Stimulated activated naive B cell treated with anti-CD40 and anti-IgM and Interleukin-4, amounts not matched to agents 10 μg/mL and 1 μg/mL and 100 μg/mL, for 72 hours (primary cell): ENCODE measurements around the gene PIGV.

Experiments
- ATAC-seq, 2 donors: fragments of 150-1000 bp; cut with Tn5 transposase; replicated peaks; 2 replicates each; pipeline ENCODE4 v1.10.0; 2021; ENCODE audit warnings: moderate library complexity in 1 of 2
- DNase-seq: peaks from one replicate; pipeline ENCODE4 v3.0.0; 2021
- H3K27ac Mint-ChIP-seq: one replicate; pipeline ENCODE4 v1.8.0; 2022; ENCODE audit warnings: mild to moderate bottlenecking, mixed read lengths
- H3K27me3 Mint-ChIP-seq, 2 donors: one replicate each; pipeline ENCODE4 v1.8.0; 2022; ENCODE audit warnings: mixed read lengths in 2 of 2
- H3K36me3 Mint-ChIP-seq, 2 donors: one replicate each; pipeline ENCODE4 v1.8.0; 2022; ENCODE audit warnings: mixed read lengths in 2 of 2, mild to moderate bottlenecking in 1 of 2
- H3K4me1 Mint-ChIP-seq, 2 donors: one replicate each; pipeline ENCODE4 v1.8.0; 2022; ENCODE audit warnings: mixed read lengths in 2 of 2, mild to moderate bottlenecking in 1 of 2
- H3K4me3 Mint-ChIP-seq, 2 donors: one replicate each; pipeline ENCODE4 v1.8.0; 2022; ENCODE audit warnings: mild to moderate bottlenecking in 2 of 2, mixed read lengths in 2 of 2, moderate library complexity in 1 of 2
- H3K9me3 Mint-ChIP-seq, 2 donors: one replicate each; pipeline ENCODE4 v1.8.0; 2022; ENCODE audit warnings: mixed read lengths in 2 of 2, mild to moderate bottlenecking in 1 of 2

PIGV gene

DNA sequence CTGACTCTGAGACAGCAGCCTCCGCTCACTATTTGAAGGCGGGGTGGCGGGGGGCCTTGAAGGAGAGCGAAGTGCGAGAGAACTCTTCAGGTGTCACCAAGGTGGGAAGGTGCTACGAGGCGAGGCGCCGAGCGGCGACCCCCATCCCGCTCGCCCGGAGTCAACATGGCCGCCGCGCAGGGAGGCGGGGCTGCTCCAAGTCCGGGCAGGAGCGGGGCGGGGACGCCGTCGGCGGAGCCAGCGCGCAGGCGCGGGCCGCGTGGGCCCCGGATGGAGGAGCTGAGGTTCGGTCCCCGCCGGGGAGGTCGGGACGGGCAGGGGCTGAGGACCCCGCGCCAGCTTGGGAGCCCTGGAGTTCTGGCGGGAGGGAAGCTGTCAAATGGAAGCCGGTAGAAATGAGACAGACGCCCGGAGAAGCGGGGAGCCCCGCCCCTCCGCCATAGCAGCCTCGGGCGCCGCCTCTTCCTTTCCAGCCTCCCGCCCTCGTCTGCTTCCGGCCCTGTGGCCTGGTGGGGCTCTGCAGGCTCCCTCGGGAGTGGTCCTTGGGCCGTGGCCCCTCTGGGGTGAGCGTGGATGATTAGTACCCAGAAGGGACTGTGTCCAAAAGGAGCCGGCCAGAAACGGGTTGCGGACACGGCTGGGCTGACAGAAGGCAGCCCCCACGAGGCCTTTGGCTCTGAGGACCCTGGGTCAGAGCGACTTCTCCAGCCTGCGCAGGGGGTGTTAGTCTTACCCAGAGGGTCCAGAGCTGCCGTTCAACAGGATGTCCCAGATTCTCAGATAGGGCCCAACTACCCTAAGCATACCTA lies at the start of gene PIGV:
Gene PIGV (plus strand): TSS at position 245 of the 809 bp plus-strand sequence. CDS start 2,866 bp downstream, outside the sequence.
- Mint-ChIP-seq H3K27ac (peak within 1 kb of the TSS; percentile 99), H3K27me3 (no peaks in the 10 kb centered on the region), H3K36me3 (peaks cover 10 to 16% of the 10 kb centered on the region in 2 donors), H3K9me3 (no peaks in the 10 kb centered on the region), H3K4me1 (peaks cover 38 to 75% of the 10 kb centered on the region in 2 donors), H3K4me3 (peak within 1 kb of the TSS; percentile 93 to 96)
- ATAC-seq (peak; percentile 69 to 75), DNase-seq (peak; percentile 84)

DNA sequence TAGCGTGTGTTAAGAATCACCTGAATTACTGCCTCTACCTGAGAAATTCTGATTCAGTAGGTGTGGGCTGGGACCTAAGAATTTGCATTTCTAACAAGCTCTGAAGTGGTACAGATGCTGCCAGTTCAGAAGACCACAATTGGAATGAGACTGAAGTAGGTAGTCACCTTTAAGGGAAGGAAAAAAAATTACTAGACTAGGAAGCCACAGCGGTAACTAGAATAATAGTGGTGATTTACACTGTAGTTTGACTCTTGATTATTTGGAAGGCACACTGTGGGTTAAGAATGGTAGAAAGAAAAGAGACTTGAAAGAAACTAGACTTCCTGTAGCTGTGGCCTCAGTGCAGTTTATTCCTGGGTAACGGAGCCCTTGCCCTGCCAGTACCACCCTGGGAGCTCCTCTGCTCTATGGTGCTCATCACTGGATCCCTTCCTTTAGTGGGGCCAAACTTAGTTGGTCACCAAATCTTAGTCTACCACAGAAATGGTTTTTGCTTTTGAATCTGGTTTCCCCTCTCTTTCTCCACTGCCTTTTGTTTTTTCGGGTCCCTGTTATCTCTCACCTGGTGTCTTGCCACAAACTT lies 48.3 kb upstream of the PIGV start:
- peaks cover 42 to 63% of the 10 kb centered on the region in 2 donors for H3K36me3 Mint-ChIP-seq

DNA sequence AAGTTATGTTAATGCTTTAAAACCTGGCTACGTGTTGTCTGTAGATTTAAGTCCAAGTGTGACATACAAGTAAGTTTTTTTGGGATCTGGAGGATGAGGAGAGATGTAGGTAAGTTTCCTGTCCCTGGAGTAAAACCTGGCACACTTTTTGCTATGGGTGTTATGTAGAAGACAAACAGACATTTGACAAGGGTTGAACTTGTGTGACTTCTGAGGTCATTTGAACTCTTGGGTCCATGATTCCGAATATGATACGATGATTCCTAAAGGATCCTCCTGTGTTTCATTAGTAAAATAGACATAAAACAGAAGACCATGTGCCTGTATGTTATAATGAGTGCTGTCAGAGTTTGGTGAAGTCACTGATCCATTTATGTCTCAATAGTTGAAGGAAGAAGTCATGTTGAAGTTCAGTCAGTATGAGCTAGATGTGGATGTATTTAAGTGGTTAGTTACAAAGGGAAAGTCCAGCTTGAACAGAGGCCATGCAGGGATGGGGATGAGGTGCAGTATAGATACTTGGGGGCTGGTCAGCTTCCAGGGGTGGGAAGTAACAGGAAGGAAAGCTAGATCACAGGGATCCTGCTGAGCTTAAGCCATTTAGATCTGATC lies 47.6 kb upstream of the PIGV start:
- no peak for DNase-seq
- no peaks in the 10 kb centered on the region for H3K27me3 Mint-ChIP-seq
- H3K9me3 Mint-ChIP-seq: peaks cover 0 to 3% of the 10 kb centered on the region in 2 donors
- peak overlapping the region in 1 of 2 donors; percentile 15 for H3K4me3 Mint-ChIP-seq
- ATAC-seq: no peak
- H3K27ac Mint-ChIP-seq: peak overlapping the region; percentile 70
- peaks cover 49 to 66% of the 10 kb centered on the region in 2 donors for H3K4me1 Mint-ChIP-seq
- peaks cover 41 to 59% of the 10 kb centered on the region in 2 donors for H3K36me3 Mint-ChIP-seq

More for the DNA sequence above, 48.3 kb upstream of the PIGV start:
- Mint-ChIP-seq H3K9me3 (peaks cover 0 to 3% of the 10 kb centered on the region in 2 donors), H3K4me1 (peaks cover 47 to 59% of the 10 kb centered on the region in 2 donors), H3K27ac (peak overlapping the region; percentile 70), H3K4me3 (peak overlapping the region; percentile 15 to 17), H3K27me3 (no peaks in the 10 kb centered on the region)
- no peak for ATAC-seq
- no peak for DNase-seq

- no peak for ATAC-seq
- H3K36me3 Mint-ChIP-seq: peaks cover 37 to 54% of the 10 kb centered on the region in 2 donors
- H3K27me3 Mint-ChIP-seq: no peaks in the 10 kb centered on the region
- no peak for DNase-seq
- H3K9me3 Mint-ChIP-seq: peaks cover 0 to 3% of the 10 kb centered on the region in 2 donors
- peak overlapping the region; percentile 11 for H3K27ac Mint-ChIP-seq
- no peak overlapping the region for H3K4me3 Mint-ChIP-seq
- H3K4me1 Mint-ChIP-seq: peaks cover 47 to 66% of the 10 kb centered on the region in 2 donors
These were observed 46.8 kb upstream of the PIGV start for GRCh38 chr1:26740952-26741351.

DNA sequence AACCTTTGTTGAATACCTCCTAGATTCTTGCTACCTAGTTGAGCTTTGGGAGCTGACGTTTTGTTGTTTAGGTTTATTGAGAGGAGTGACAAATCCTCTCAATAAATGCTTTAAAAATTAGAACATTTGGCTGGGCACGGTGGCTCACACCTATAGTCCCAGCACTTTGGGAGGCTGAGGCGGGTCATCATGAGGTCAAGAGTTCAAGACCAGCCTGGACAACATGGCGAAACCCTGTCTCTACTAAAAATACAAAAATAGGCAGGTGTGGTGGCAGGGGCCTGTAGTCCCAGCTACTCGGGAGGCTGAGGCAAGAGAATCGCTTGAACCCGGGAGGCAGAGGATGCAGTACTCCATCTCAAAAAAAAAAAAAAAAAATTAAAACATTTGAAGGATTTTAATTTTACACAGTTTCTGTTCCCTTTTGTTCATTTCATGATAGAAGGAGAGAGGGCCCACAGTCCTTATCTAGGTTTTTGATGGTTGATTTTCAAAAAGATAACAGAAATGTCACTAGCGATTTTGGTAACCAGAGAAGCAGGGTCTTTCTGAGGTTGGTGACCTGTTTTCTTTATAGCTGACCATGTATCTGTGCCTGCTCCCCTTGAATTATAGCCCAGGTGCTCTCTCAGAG lies 44.2 kb upstream of the PIGV start:
- Mint-ChIP-seq H3K36me3 (peaks cover 38 to 69% of the 10 kb centered on the region in 2 donors), H3K4me1 (peaks cover 58 to 82% of the 10 kb centered on the region in 2 donors), H3K27me3 (no peaks in the 10 kb centered on the region), H3K4me3 (peak overlapping the region; percentile 71 to 78), H3K9me3 (peaks cover 0 to 3% of the 10 kb centered on the region in 2 donors), H3K27ac (peak overlapping the region; percentile 94)
- ATAC-seq (peak; percentile 22 to 31), DNase-seq (no peak)

- Mint-ChIP-seq H3K27me3 (no peaks in the 10 kb centered on the region), H3K9me3 (peaks cover 0 to 3% of the 10 kb centered on the region in 2 donors), H3K4me3 (peak overlapping the region; percentile 56 to 78), H3K27ac (peak overlapping the region; percentile 94), H3K4me1 (peaks cover 56 to 80% of the 10 kb centered on the region in 2 donors), H3K36me3 (peaks cover 37 to 68% of the 10 kb centered on the region in 2 donors)
- ATAC-seq: peak; percentile 99
- peak; percentile 88 for DNase-seq
These were observed 43.4 kb upstream of the PIGV start for GRCh38 chr1:26744075-26744959.

DNA sequence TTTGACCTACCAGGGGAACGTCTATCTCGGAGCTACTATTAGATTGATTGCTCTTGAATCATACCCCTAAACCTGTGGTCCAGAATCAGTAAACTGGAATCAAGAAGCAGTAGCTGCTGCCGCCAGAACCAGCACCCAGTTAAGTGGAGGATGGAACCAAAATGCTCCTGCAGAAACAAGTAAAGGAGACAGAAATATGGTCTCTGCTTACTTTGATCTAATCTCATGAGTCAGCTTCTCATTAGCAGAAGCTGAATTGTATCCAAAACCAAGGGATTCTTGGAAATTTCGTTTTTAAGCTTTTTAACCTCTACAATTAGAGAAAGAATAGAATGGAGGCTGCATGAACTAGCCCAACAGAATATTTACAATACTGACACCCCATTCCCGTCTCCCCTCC lies 42.6 kb upstream of the PIGV start:
- Mint-ChIP-seq H3K4me1 (peaks cover 55 to 80% of the 10 kb centered on the region in 2 donors), H3K27me3 (no peaks in the 10 kb centered on the region), H3K27ac (peak overlapping the region; percentile 94), H3K36me3 (peaks cover 32 to 70% of the 10 kb centered on the region in 2 donors), H3K9me3 (peaks cover 0 to 3% of the 10 kb centered on the region in 2 donors), H3K4me3 (no peak overlapping the region)
- DNase-seq (no peak), ATAC-seq (no peak)

- ATAC-seq (no peak), DNase-seq (no peak)
- peaks cover 27 to 65% of the 10 kb centered on the region in 2 donors for H3K36me3 Mint-ChIP-seq
- peaks cover 44 to 80% of the 10 kb centered on the region in 2 donors for H3K4me1 Mint-ChIP-seq
- H3K9me3 Mint-ChIP-seq: peaks cover 0 to 3% of the 10 kb centered on the region in 2 donors
- no peak overlapping the region for H3K4me3 Mint-ChIP-seq
- H3K27me3 Mint-ChIP-seq: no peaks in the 10 kb centered on the region
- peak overlapping the region; percentile 84 for H3K27ac Mint-ChIP-seq
These were observed 40.7 kb upstream of the PIGV start for GRCh38 chr1:26747048-26747447.

DNA sequence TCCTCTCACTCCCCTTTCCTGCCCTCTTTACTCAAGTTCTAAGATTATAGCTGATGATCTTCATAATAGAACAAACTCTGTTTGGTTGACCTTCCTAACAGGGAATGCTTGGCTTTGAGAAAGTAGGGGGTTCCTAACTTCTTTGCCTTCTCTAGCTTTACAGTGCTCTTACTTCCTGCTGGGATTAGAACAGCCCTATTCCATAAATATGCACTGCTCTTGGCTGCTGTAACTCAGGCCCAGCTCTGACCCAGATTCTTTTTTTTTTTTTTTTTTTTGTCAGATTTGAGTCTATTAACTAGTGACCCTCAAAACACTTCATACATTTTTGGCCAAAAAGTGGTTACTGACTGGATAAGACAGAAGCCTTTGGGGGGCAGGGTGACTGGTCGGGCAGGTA lies 39.4 kb upstream of the PIGV start:
- Mint-ChIP-seq H3K4me3 (no peak overlapping the region), H3K36me3 (peaks cover 26 to 64% of the 10 kb centered on the region in 2 donors), H3K9me3 (no peaks in the 10 kb centered on the region), H3K27ac (peak overlapping the region; percentile 14), H3K27me3 (no peaks in the 10 kb centered on the region), H3K4me1 (peaks cover 40 to 79% of the 10 kb centered on the region in 2 donors)
- ATAC-seq (no peak), DNase-seq (no peak)

- Mint-ChIP-seq H3K9me3 (no peaks in the 10 kb centered on the region), H3K36me3 (peaks cover 24 to 63% of the 10 kb centered on the region in 2 donors), H3K27ac (peak overlapping the region; percentile 75), H3K27me3 (no peaks in the 10 kb centered on the region), H3K4me1 (peaks cover 33 to 68% of the 10 kb centered on the region in 2 donors), H3K4me3 (no peak overlapping the region)
- ATAC-seq (no peak), DNase-seq (no peak)
These were observed 38.3 kb upstream of the PIGV start for GRCh38 chr1:26749458-26749857.

DNA sequence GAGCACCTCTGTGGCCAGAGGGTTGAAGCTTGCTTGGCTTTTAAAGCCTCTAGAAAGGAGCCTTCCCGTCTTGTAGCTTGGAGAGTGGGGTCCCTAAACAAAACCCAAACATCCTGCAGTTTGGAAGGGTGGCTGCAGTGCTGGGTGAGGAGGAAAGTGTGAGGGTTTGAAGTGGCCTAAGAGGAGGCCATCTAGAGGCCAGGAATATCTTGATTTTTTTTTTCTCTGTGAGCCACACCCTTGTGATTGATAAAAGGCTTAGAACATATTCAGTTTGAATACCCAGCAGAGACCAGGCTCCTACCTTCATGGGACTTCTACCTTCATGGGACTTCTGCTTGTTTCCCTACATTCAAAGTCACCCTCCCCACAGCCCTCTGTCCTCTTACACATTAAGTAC lies 37.3 kb upstream of the PIGV start:
- no peak overlapping the region for H3K4me3 Mint-ChIP-seq
- no peak for DNase-seq
- ATAC-seq: no peak
- peak overlapping the region; percentile 75 for H3K27ac Mint-ChIP-seq
- H3K9me3 Mint-ChIP-seq: no peaks in the 10 kb centered on the region
- H3K27me3 Mint-ChIP-seq: no peaks in the 10 kb centered on the region
- peaks cover 32 to 61% of the 10 kb centered on the region in 2 donors for H3K4me1 Mint-ChIP-seq
- peaks cover 27 to 63% of the 10 kb centered on the region in 2 donors for H3K36me3 Mint-ChIP-seq

DNA sequence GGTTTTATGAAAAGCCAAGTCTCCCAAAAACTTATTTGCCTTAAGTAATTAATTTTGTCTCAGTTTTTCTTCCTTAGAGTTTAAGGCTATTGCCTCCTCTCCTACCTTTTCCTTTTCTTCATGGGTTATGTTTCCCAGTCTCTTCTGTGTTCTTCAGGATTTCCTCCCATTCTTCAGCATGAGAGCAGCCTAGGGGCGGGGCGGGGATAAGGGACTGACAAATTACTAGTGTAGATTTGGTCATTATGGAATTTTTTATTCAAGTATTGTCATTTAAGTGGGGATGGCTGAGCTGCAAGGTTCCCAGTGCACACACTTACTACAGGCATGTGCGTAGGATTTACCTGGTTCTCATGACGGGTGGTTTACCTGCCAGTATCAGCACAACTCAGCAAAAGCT lies 35.2 kb upstream of the PIGV start:
- no peak overlapping the region for H3K27ac Mint-ChIP-seq
- no peaks in the 10 kb centered on the region for H3K9me3 Mint-ChIP-seq
- peaks cover 23 to 50% of the 10 kb centered on the region in 2 donors for H3K36me3 Mint-ChIP-seq
- DNase-seq (no peak), ATAC-seq (no peak)
- peaks cover 27 to 55% of the 10 kb centered on the region in 2 donors for H3K4me1 Mint-ChIP-seq
- H3K27me3 Mint-ChIP-seq: no peaks in the 10 kb centered on the region
- no peak overlapping the region for H3K4me3 Mint-ChIP-seq
